ENCODE data around the gene DDX51.

DDX51 gene, protein sequence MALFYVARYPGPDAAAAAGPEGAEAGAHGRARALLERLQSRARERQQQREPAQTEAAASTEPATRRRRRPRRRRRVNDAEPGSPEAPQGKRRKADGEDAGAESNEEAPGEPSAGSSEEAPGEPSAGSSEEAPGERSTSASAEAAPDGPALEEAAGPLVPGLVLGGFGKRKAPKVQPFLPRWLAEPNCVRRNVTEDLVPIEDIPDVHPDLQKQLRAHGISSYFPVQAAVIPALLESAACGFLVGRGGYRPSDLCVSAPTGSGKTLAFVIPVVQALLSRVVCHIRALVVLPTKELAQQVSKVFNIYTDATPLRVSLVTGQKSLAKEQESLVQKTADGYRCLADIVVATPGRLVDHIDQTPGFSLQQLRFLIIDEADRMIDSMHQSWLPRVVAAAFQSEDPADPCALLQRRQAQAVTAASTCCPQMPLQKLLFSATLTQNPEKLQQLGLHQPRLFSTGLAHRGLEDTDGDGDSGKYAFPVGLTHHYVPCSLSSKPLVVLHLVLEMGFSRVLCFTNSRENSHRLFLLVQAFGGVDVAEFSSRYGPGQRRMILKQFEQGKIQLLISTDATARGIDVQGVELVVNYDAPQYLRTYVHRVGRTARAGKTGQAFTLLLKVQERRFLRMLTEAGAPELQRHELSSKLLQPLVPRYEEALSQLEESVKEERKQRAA

DNA sequence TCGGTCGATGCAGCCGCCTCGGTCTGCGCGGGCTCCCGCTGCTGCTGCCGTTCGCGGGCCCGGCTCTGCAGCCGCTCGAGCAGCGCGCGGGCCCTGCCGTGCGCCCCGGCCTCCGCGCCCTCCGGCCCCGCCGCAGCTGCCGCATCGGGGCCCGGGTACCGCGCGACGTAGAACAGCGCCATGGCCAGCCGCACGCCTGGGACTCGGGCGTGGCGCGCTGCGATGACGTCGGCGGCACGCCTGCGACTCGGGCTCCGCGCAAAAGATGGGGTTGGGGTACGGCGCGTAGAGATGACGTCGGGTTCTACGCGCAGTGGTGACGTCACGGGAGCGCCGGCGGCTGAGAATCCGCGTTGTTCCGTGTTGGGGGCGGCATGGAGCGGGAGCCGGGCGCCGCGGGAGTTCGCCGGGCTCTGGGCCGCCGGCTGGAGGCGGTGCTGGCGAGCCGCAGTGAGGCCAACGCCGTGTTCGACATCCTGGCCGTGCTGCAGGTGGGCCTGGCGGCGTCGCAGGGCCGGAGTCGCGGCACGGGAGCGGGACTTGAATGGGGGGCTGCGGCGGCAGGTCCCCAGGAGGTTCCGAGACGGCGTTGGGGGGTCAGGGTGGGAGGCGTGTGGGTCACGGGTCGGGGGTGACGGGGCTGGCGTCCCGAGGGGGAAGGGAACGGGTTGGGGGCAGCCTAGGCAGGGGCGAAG is at the start of gene DDX51, which contains the start of gene NOC4L:
Gene DDX51, minus strand, starts transcription at position 205 of the 695 bp plus-strand sequence. Its CDS starts 23 bp downstream, at position 182.
Gene NOC4L, plus strand, starts transcription at position 343 of the 695 bp plus-strand sequence. Its CDS starts 32 bp downstream, at position 375.
- DNase-seq (ENCODE audit: low read depth) = peak; percentile 65

DNA sequence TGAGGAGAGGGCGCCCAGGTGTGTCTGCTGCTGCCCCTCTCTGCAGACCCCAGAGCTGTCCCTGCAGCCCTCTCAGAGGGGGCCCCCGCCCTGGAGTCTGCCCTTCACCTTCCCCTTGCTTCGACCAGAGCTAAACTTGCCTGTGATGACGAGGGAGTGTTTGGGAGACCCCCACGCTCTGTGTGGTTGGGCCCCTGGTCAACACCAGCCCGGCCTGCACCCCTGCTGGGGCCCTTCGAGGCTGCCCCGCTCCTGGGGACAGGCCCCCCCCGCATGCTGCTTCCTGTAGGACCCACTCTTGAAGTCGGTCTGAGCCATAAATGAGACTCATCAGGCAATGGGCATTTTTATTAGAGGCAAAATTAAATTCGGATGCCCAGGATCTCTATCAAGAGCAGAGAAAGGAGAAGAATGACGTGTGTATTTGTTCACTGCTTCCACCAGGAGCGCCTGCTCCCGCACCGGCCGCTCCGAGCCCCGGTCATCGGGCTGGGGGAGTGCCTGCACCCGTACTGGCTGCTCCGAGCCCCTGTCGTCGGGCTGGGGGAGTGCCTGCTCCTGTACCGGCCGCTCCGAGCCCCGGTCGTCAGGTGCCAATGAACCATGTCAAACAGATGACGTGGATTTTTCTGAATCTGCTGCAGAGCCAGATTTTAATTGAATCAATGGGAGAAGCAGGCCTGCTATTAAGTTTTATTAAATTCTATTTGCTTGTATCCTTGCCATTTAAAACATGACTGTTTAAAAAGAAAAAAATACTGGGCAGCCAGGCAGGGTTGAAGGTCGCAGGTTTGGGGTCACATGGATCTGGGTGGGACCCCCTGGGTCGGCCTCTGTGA is 47.8 kb upstream of the DDX51 start:
- no peak for DNase-seq (ENCODE audit: low read depth)

GRCh38 chr12:132190834-132191500 is 46.8 kb upstream of the DDX51 start:
- no peak for DNase-seq (ENCODE audit: low read depth)

DNA sequence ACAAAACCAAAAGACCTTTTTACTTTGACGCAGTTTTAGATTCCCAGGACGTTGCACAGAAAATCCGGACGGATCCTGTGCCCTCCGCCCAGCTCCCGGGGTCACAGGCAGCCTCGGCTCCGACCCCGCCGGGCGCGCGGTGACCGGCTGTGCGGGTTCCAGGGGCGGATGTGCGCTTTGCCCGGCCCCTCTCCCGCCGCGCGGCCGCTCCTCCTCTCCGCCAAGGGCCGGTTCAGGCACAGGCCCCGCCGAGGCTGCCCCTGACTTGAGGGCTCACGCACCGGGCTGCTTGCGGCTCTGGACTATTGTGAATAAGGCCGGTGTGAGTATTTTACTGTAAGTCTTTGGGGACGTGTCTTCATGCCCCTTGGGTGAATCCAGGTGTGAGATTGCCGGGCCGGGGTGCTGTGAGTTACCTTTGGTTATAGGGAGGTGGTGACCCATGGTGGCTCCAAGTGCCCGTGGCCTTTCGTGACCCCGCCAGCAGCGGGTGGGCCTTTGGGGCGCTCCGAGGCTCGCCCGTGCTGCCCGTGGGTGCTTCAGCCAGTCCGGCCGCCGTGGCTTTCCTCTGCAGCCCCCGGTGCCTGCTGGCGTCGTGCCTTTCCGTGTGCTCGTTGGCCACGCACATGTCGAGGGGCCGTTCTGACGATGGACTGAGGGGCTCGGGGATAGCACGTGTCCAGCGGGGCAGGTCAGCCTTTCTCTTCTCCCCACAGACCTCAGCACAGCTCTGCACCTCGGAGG is 46.1 kb upstream of the DDX51 start:
- DNase-seq (ENCODE audit: low read depth) = no peak

DNA sequence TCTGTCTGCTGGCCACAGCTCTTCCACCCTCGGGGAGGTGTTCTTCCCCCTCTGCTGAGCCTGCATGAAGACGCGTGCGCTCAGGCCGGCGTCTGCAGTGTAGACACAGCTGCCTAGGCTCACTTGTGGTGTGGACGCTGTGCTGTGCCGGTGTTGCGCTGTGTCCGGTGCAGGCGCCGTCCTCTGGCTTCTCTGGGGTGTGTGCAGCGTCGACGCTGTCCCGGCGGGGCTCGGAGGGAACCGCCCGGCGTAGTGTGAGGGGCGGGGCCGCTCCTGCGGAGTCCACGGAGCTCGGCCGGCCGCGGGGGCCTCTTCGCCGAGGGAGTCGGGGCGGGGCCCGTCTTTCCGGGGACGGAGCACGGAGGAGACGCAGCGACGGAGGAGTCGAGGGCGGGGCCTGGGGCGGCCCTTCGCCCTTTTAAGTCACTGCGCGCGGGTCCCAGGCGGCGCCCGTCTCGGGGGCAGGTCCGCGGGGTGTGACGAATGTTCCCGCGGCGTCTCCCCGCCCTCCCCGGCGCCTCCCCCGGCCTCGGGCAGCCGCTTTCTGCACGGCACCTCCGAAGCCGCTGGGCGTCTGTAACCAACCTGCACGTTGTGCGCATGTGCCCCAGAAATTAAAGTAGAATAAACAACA is 45.4 kb upstream of the DDX51 start:
- peak; percentile 30 for DNase-seq (ENCODE audit: low read depth)

GRCh38 chr12:132188916-132189325 is 44.8 kb upstream of the DDX51 start:
- no peak for DNase-seq (ENCODE audit: low read depth)

DNA sequence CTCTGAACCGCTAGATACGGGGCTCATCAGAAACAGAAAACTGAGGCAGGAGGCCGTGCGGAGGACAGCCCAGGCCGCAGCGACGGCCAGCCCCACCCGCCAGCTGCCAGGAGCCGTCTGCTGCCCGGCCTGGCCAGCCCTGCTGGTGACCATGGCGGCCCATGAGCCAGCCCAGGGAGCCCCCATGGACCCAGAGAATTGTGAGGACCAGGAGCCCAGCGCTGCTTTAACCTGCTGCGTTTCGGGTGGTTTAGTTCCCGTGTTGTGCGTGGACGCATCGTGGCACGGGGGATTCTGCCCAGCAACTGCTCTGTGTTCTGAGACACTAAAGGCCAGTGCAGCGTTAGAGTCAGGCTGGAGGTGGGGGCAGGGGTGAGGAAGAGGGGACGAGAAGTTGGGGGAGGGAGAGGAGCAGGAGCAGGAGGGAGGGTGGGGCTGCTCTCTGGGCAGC is 44.4 kb upstream of the DDX51 start:
- DNase-seq (ENCODE audit: low read depth) = no peak

GRCh38 chr12:132187646-132188450 is 43.7 kb upstream of the DDX51 start:
- no peak for DNase-seq (ENCODE audit: low read depth)

GRCh38 chr12:132186857-132187620 is 42.9 kb upstream of the DDX51 start:
- no peak for DNase-seq (ENCODE audit: low read depth)

- no peak for DNase-seq (ENCODE audit: low read depth)
Observed at GRCh38 chr12:132186208-132186856, 42.2 kb upstream of the DDX51 start.

DNA sequence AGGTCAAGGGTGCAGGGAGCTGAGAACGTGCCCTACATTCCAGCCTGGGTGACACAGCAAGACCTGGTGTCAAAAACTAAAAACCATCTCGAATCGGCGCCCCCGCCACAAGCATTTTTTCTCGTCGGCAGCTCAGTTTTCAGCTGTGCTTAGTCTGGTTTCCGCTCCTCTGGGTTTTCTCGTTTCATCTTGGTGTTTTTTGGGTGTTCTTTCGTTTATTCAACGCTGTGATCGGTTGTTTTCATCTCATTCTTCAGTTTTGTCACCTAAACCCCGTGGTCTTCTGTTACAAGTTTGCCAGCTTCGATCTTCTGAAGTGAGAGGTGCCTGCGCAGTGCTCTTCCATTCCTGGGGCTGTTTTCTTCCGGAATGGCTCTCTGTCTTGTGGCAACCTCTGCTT is 41.6 kb upstream of the DDX51 start:
- DNase-seq (ENCODE audit: low read depth) = no peak

DNA sequence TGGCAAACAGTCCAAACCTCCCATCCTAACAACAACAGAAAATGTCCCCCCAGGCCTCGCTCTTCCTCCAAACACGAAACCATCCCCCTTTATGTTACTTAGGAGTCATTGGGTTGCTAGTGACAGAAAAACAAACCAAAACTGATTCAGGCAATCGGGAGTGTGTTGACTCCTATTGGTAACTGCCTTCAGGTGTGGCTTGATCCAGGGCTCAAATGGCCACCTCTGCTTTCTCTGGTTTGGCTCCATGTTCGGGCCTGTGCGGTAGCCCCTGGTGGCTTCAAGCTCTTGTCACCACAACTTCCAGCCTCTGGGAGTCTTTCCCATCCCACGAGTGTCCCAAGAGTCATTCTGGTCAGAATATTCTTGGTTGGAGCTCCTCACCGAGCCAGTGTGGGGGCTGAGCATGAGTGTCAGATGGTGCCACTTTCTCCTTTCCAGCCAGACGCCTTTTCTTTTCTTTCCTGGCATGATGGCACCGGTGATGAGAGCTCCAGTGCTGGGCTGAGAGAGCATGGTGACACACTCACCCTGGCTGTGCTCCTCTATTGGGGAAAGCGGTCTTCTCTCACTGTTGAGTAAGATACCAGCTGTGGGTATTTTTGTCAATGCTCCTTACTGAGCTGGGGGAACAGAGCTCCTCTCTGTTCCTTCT is 38.7 kb upstream of the DDX51 start:
- DNase-seq (ENCODE audit: low read depth) = no peak

GRCh38 chr12:132182206-132182710 is 38.1 kb upstream of the DDX51 start:
- DNase-seq (ENCODE audit: low read depth) = no peak

DNA sequence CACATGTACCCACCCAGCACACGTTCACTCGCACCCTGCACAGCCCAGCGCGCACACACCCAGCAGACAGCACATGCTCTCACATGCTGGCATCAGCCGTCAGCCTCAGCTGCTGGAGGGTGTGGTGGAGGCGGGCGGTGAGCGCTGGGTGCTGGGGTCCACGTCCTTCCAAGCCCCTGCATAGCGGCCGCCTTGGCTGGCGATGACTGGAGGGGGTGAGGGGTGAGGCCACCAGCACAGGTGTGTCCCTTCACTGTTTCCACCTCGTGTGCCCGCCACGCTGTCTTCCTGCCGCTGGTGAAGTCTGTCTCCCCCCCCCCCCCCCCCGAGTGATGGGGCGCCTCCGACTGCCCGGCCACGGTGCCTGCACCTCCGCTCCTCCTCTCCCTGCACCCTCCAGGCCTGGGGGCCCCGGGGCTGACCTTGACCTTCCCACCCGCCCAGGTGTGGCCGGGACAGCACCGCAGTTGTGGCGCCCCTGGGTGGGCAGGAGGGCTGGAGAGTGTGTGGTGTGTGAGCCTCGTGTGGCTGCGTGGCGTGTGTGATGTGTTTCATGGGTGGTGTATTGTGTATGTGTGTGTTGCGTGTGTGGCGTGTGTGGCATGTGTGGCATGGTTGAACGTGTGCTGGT is 37.6 kb upstream of the DDX51 start:
- no peak for DNase-seq (ENCODE audit: low read depth)

GRCh38 chr12:132180648-132181546 is 36.8 kb upstream of the DDX51 start:
- no peak for DNase-seq (ENCODE audit: low read depth)

All from non-pigmented ciliary epithelial cell (primary cell).